GM06990 (cell line): ENCODE results near the gene POLR2F.

Experiments
- DNase-seq: peaks from one replicate; pipeline ENCODE4 v3.0.0-alpha.2; 2011; ENCODE audit not compliant: insufficient read length; ENCODE audit errors: extremely low read depth
- H3K27me3 ChIP-seq: replicated peaks from 2 replicates; pipeline ENCODE4 v1.6.0; 2011; ENCODE audit warnings: low read length; ENCODE audit not compliant: control insufficient read depth, insufficient read depth
- H3K36me3 ChIP-seq: 2 replicates; pipeline ENCODE4 v1.5.1; 2011; ENCODE audit warnings: low read length; ENCODE audit not compliant: control insufficient read depth, insufficient read depth
- H3K4me3 ChIP-seq: replicated peaks from 2 replicates; pipeline ENCODE4 v1.5.1; 2011; ENCODE audit warnings: low read depth, mild to moderate bottlenecking, control low read depth, low read length
- TF ChIP-seq, protein P1 (sequence below): IDR thresholded peaks from 2 replicates; pipeline ENCODE4 v1.5.1; 2011; ENCODE audit warnings: low read length, control low read depth, mild to moderate bottlenecking, inconsistent platforms; ENCODE audit not compliant: insufficient read depth, poor library complexity, severe bottlenecking

The POLR2F gene

GRCh38 chr22:37985050-37985585 is 31.6 kb downstream of the POLR2F start:
- DNase-seq, result no peak
- Histone ChIP-seq H3K4me3 (no peak overlapping the region), H3K27me3 (no peaks in the 10 kb centered on the region), H3K36me3 (no peaks in the 10 kb centered on the region)
- TF ChIP-seq, protein P1, sequence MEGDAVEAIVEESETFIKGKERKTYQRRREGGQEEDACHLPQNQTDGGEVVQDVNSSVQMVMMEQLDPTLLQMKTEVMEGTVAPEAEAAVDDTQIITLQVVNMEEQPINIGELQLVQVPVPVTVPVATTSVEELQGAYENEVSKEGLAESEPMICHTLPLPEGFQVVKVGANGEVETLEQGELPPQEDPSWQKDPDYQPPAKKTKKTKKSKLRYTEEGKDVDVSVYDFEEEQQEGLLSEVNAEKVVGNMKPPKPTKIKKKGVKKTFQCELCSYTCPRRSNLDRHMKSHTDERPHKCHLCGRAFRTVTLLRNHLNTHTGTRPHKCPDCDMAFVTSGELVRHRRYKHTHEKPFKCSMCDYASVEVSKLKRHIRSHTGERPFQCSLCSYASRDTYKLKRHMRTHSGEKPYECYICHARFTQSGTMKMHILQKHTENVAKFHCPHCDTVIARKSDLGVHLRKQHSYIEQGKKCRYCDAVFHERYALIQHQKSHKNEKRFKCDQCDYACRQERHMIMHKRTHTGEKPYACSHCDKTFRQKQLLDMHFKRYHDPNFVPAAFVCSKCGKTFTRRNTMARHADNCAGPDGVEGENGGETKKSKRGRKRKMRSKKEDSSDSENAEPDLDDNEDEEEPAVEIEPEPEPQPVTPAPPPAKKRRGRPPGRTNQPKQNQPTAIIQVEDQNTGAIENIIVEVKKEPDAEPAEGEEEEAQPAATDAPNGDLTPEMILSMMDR, result no peak

DNA sequence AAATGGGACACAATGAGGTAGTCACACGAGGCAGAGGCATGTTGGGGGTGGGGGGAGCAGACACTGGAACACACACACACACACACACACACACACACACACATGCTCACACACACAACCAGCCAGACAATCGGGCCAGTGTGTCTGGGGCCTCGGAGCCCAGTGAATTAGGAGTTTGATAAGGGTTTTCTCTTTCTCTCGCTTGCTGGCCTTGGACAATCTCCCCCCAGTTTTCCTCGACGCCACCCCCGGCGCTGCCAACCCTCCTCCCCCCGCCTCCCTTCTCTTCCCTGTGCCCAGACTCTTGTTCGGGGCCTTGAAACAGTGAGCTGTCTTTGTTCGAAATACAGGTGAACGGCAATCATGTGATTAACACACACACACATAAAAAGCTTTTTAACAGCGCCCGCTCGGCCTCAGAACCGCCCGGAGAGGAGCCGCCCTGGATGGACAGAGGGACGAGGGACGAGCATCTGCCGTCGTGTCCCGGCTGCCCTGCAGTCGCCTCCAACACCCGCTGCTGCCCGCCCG is 32.3 kb downstream of the POLR2F start:
- no peak overlapping the region for H3K4me3 ChIP-seq
- H3K36me3 ChIP-seq, result no peaks in the 10 kb centered on the region
- no peaks in the 10 kb centered on the region for H3K27me3 ChIP-seq
- TF ChIP-seq, protein P1, result no peak
- no peak for DNase-seq

GRCh38 chr22:37986371-37986770 is 32.9 kb downstream of the POLR2F start:
- H3K4me3 ChIP-seq, result no peak overlapping the region
- DNase-seq, result no peak
- TF ChIP-seq, protein P1, result no peak
- H3K27me3 ChIP-seq, result no peaks in the 10 kb centered on the region
- H3K36me3 ChIP-seq, result no peaks in the 10 kb centered on the region

GRCh38 chr22:37989146-37990045 is 35.9 kb downstream of the POLR2F start:
- DNase-seq, result no peak
- Histone ChIP-seq H3K4me3 (no peak overlapping the region), H3K27me3 (no peaks in the 10 kb centered on the region)

GRCh38 chr22:37990301-37990700 is 36.8 kb downstream of the POLR2F start:
- no peak for DNase-seq
- no peak overlapping the region for H3K4me3 ChIP-seq
- TF ChIP-seq, protein P1, result no peak
- H3K27me3 ChIP-seq, result no peaks in the 10 kb centered on the region
- no peaks in the 10 kb centered on the region for H3K36me3 ChIP-seq

More at GRCh38 chr22:37989146-37990045, 35.9 kb downstream of the POLR2F start:
- no peaks in the 10 kb centered on the region for H3K36me3 ChIP-seq
- TF ChIP-seq, protein P1, result no peak
